Femur (tissue), 1 donor: ENCODE data around the gene GALNT18.

Experiments
- DNase-seq: peaks from one replicate; pipeline ENCODE4 v3.0.0-alpha.2; 2017

Gene GALNT18

DNA sequence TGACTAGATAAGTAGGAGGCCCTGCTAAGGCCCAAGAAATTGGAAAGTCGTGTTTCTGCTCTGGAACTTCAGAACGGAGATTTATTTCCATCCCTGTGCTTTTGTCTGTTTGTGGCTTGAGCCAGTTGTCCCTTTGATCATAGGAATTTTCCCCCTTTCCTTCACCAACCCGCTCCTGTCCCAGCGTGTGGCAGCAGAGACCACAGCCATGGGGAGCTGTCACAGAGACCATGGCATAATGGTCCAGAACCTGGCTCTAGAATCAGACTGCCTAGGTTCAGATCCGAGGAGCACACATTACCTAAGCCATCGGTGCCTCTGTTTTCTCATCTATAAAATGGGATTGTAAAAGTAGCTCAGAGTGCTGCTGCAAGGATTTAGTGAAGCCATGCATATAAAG lies 128.1 kb downstream of the GALNT18 start:
- DNase-seq = no peak

DNA sequence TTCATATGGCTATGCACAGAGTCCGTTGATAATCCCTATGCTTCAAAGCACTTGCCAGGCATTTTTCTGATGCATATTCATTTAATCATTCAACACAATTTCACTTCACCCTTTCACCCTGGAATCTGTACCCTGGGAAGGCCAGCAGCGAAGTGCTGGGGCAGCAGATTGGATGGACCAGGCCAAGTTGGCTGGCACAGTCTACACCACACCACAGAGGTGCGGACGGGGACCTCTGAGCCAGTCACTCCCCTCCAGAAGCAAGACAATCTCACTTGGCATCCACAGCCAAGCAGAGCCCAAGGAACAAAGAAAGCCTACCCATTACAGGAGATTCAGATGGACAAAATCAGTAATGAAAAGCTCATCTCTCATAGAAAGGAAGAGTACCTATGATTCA lies 130.2 kb downstream of the GALNT18 start:
- no peak for DNase-seq

DNA sequence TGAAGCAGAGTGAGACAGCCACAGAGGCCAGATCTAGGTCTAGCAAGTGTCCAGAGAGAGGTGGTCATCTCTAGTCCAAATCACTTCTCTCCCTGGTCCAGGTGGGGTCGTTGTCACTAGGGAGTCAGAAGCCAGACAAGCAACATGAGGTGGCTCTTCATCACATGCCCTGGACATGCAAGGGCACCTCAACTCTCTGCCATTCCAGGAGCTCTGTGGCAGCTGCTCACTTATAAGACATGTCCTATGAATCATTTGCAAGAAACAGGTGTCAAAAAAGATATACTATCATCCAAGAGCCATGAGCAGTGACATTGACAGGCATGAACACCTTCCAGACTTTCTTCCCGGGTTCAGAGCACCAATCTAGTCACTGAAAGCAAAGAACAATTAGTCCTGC lies 130.8 kb downstream of the GALNT18 start:
- no peak for DNase-seq

DNA sequence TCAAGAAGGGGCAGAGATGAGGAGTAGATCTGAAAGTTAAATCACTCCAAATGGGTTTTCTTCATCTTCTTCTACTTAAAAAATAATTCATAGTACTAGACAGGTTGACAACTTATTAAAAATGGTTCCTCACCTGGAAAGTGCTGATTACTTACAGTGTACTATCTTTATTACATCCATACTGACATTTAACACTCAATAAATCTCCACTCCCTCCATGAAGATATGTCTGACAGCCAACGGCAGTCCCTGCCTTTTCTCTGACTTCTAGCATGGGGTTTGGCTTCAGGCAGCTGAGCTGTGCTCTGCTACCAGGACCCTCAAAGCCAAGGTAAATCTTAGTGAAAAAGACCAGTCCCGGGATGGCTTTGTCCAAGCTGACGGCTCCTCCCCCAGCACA lies 135.4 kb downstream of the GALNT18 start:
- no peak for DNase-seq

DNA sequence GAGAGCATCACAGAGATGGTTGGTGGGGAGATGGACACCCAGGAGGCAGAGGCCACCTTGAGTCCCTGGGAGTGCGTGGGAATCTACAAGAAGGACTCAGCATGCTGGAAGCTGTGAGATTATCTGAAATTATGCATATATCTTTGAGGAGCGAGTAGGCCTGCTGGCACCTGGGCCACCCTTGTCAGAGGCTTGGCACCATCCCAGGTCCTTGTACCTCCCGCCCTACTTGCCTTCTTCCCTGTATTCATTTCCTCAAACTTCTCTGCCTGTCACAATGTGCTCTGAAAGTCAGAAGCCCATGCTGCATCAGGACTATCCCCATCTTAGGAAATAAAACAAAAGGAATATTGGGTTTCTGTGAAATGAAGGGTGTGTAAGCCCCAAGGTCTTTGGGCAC lies 135.8 kb downstream of the GALNT18 start:
- DNase-seq = no peak

DNA sequence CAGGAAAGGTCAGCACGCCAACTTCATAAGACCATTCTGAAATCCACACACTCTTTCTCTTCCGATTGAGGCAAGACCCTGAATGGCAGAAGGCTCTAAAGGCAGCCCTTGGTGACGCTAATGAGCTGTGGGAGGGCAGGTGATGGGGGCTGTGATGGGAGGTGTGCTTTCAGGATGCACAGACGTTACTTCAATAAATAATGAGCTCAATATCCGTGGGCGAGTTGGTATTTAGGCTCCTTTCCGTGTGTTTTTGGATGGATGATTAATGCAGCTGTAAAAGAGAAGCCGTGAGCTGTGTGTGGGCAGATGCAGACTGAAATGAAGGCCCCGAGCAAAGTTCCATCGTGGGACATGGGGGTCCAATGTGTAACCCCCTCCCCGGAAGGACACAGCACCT lies 138.2 kb downstream of the GALNT18 start:
- no peak for DNase-seq

DNA sequence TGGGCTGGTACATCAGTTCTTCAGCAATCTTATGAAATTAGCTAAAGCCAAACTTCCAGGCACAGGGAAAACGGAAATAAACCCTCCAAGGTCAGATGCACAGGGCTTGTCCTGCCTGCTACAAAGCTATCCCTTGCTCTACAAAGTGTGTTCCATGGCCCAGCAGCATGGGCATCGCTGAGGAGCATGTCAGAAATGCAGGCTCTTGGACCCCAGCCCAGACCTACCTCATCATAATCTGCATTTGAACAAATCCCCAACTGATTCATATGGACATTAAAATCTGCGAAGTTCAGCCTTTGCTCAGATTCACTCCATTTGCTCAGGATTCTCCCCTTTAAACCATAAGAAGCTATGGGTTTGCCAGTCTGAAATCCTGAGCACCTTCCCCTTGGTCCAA lies 139.1 kb downstream of the GALNT18 start:
- DNase-seq = no peak

DNA sequence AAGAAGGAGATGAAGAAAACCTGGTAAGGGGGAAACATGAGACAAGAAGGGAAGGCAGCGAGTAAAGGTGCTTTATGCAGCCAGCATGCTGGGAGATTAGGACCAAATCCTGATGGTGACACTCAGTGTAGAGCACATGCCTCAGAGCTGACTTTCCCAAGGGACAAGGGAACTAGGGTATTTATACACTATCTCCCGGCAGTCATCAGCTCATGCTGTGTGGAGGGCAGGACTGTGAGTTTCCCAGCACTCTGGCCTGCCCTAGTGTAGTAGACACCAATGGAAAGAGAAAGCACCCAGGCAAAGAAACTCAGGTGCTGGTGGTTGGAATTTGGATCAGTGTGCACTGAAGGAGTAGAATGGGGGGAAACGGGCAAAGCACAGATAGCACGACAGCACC lies 140.4 kb downstream of the GALNT18 start:
- DNase-seq = no peak

DNA sequence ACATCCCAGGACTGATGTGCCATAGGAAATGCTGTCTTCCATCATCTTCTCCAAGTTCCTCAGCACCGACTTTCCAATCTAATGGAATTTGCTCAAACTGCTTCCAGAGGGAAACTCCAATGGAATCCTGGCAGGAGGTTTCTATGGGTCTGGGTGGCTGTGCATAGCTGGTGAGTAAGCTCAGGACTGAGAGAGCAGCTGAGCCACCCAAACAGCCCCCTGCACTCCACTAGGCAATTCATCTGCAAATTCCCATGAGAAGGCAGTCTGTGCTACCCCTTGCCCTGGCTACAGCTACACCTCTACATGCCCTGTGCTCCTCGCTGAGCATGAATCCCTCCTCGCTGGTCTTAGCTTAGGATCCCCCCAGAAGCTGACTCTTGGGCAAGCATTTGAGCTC lies 140.8 kb downstream of the GALNT18 start:
- no peak for DNase-seq

DNA sequence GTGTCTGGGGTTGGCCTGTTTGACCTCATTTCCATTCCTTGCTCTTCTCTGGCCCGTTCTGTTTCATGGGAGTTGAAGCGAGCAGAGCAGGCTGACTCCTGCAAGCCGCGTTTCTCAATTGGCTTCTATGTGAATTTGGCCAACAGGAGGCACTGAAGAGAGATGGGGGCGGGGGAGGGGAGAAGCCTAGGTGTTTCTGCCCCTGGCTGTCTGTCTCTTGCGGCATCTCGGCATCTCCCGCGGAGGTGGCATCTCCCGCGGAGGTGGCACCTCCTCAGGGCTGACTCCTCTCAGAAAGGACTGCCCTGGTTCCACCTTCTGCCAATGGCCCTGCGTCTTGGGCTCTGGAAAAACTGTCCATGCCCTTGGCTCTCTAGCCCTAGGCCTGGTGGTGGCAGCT lies 143.1 kb downstream of the GALNT18 start:
- DNase-seq = no peak

DNA sequence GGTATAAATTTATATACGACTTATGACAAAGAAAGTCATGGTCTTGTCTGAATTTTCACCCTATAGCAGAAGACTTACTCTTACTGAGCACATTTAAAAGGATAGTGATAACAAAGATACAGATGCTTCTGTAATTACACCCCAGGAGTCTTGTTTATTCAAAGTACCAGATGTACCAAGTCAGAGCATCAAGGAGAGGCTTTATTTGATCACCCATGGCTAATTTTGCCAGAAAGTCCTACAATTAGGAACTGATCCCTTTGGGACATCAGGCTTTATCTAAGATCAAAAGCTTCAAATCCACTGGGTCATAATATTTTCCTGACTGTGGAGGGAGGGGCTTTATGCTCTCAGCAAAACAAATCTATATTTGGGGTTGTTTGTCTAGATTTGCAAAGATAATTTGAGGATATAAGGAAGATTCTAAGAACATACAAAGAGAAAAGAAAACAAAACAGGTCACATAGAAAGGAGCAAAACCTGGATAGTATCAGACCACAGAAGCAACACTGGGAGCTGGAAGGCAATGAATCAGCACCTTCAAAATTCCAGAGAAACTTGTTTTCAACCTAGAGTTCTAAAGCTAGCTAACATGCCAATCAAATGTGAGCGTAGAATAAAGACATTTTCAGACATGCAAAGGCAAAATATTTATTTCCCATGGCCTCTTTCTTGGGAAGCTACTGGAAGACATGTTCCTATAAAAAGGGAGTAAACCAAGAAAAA lies 143.9 kb downstream of the GALNT18 start:
- no peak for DNase-seq

DNA sequence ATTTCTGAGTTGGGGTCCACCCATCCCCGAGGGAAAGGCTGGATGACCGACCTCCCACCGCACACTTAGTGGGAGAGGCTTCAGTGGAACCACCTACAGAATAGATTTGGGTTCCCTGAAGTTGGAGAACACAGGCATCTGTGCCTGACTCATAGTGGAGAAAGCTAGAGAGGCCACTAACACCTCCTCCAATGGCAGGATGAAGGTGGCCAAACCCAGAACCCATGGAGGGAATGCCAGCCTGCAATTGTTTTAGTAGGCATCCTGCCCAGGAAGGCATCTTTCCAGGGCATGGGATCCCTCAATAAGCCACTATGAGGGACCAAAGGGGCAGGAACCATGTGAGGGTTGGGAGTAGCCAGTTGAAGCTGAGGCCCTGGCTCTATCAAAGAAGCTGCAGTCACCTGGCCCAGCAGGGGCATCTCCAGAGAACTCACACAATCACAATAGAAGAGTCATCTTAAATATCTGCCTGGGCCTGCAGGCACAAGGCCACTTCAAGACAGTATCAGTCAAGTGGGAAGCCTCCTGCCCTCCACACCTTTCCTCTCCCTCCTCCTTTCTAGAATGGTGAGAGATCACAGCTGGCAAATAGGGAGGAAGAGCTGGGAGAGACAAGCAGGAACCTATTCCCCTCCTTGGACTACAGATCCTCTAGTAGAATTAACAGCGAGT lies 144.7 kb downstream of the GALNT18 start:
- no peak for DNase-seq

DNA sequence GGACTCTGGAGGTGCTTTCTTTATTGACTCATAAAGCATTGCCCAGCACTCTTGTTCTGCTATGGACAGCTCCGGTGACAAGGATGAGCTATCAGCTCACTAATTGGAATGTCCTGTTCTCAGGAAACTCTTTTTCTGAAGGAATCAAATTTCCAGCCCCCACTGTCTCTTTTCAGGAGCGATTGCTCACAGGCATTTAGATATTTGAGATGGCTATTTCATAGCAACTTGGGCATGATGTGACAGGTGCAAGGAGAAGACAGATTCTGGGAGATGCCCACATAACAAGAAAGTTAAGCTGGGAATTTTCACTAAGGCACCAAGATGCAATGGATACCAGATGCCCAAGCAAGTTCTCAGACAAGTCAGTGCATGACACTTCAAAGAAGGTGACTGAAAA lies 145.3 kb downstream of the GALNT18 start:
- no peak for DNase-seq

DNA sequence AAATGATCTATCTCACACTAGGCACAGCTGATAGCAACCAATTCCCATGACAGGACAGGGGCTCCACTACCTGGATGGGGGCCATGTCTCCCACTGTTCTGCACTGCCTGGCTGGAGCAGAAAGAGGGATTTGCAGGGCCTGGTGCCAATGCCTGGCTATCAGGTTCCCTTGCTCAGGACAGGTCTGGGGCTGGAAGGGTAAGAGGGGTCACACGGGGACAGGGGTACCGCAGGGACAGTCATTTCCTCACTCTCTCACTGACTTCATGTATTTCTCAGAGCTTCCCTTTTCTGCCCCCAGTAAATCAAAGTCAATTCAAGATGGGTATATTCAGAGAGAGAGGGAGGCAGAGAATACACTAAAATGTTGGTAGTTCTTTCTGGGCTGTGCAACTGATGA lies 149.7 kb downstream of the GALNT18 start:
- DNase-seq = no peak

DNA sequence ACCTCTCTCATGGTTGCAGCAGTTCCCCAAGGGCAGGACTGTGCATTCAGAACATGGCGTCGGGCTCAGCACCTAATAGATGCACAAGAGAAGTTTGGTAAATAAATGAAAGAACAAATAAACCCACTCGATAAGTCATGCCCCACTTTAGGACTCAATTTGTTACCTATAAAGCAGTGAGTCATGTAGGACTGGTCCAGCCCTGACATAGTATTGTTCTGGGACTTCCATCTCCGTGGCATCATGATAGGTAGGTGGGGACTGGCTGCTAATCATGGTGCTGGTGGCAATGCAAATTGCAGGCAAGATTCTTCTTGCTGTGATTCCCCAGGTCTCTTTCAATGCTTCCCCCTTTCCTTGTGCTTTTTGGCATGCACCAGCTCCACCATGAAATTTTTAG lies 150.6 kb downstream of the GALNT18 start:
- no peak for DNase-seq

DNA sequence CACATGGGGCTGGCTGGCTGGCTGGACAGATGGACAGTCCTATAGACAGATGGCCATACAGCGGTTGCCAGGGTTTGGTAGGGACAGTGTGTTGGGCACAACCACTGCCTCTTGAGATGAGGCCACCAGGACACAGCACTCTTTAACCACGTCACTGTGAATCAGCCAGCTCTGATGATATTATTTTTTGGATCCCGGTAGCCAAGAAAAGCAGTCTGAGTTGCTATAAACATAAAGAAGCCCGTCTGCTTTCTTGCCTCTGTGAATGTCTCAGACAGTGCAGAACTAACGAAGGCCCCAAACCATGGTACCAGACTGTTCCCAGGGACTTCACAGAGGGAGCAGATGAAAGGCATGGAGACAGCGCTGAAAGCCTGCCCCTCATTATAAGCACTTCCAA lies 152.9 kb downstream of the GALNT18 start:
- DNase-seq = no peak

DNA sequence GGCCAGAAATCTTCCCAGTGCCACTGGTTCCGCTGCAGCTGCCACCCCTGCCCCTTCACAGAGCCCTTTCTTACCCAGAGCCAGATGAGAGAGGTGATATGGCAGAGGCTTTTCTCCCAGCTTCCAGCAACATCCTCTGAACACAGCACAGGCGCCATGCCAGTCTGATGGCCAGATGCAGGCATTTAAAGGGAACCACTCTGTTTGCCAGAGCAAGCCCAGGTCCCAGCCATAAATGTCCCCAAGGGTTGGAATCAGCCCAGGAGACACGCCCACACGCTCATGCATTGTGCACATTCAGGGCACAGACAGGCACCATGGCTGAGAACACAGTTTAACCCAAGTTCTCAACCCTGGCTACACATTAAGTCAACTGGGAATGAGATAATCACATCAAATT lies 154.5 kb downstream of the GALNT18 start:
- no peak for DNase-seq

DNA sequence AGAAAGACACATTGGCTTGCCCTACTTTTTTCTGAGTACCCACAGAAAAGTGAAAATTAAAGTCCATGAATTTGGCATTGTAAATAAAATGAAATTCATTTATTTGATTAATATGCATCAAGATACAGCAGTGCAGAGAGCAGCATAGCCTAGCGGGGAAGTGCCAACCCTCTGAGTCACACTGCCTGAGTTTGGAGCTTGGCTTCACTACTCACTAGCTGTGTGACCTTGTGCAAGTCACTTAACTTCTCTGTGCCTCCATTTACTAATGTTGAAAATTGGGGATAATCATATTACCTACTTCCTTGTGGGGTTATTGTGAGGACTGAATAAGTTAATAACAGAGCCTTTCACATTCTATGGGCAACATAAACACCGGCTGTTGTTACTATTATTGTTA lies 157.2 kb downstream of the GALNT18 start:
- DNase-seq = no peak

DNA sequence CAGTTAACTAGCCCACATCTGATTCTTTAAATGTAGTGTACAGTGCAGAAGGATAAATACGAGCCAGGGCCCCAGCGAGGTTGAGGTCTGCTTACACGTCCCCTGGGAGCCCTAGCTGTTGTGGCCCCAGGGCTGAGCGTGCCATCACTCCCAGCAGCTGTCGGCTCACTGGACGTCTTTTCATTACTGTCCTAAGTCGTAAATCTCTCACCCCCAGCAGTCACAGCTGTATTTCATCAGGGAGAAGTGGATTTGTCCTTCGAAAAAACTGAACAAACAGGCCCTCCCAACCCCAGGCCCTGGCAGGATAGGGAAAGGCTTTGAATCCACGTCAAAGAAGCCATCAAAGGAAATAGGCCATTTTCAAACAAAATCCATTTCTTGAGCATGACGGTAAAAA lies 158.4 kb downstream of the GALNT18 start:
- peak; percentile 46 for DNase-seq

DNA sequence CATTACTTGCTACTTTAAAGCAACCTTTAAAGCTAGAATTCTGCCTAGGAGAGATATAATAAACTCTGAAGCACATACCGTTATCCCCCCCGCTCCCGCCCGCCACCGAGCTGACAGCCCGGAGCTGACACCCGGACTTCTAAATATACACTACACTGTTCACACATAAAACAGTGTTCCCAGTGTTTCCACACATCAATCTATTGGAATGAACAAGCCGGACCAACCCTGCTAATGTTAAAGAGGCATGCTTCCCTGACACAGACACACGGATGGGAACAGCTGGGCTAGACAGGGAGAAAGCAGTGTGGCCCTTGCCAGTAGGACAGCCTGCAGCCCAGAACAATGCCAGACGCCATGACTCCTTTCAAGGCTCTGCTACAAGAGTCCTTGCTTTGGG lies 160.3 kb downstream of the GALNT18 start:
- peak; percentile 53 for DNase-seq

DNA sequence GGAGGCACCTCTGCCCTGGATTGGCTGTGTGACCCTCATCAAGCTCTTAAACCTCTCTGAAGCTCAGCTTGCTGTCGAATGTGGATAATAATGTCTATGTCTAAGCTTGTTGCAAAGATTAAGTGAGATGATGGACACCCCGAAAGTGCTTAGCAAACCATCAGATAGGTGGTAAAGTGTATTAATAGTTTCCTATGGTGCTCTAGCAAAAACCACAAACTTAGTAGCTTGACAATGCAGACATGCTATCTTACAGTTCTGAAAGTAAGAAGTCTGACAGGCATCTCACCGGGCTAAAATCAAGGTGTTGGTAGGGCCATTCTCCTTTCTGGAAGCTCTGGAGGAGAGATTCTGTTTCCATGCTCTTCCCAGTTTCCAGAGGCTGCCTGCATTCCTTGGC lies 162.2 kb downstream of the GALNT18 start:
- no peak for DNase-seq

DNA sequence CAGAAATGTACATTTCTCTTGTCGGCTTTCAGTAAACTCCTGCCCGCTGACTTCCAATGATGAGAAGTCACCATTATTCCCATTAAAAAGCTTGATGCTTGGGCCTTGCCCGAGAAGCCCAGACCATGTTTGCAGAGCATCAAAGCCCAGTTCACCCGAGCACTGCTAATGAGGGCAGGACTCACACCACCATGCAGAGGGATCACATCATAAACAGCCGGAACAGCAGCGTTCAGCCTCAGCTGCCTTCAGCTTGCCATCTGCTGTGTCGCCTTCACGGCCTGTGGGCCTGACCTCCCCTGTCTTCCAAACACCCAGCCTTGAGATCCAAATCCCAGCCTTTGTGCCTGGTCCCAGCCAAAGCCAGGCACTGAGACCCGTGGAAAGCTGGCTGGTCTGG lies 163.3 kb downstream of the GALNT18 start:
- DNase-seq = no peak

DNA sequence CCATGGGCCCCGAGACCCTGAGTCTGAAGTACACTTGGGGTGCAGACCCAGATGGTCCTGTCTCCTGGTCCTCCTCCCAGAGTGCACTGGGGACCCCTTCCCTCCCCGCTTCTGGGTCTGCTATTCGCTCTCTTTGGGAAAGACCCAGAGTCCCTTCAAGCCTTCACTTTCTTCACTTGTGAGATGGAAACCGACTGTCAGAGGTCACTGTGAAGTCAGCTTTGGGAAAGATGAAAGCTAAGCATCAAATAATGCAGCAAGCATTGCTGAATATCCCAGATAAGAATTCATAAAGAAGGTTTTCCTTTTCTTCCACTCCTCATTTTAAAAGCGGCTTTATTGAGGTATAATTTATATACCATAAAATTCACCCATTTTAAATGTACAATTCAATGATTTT lies 163.8 kb downstream of the GALNT18 start:
- no peak for DNase-seq

DNA sequence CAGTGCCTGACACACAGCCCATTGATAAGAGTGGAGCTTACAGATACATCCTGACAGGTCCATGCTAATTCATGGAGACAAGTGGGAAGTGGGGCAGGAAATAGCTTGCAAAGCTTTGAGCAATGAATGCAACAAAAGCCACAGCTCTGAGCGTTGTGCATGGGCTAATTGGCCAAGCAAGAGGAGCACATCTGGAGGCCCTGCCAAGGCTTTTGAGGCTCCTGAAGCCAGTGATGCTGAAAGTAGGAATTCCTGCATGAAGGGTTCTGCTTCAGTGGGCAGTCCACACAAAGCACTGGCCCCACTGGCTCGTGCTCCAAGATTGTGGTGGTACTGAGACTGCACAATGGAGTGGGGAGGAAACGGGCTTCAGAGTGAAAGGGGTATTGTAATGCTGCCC lies 164.9 kb downstream of the GALNT18 start:
- DNase-seq = no peak

DNA sequence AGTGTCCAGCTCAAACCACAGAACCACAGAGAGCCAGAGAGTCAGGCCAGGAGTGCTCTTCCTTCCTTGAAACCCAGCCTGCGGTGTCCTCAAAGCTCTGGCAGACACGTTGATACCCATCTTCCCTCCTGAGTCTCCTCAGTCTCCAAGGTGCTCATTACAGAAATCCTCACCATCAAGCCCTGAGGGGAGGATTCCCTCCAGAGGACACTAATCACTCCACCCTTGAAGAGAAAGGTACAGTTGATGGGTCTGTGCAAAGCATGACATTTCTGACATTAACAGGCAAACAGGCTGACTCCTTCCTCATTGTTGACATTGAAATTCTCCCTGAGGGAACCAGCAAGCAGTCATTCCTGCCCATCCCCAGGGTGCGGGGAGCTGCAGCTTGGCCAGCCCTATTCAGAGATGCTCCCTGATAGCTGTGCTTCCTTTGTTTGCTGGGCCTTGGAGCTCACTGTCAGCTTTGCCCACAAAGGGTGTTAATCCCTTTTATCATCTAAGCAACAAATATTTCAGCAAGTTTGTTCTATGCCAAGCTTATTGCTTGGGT lies 167.1 kb downstream of the GALNT18 start:
- DNase-seq = no peak
